Ecto neural progenitor cell (in vitro differentiated cells): ENCODE results near the gene PDZD2.
A peak's percentile ranks its signal among the peaks of the same experiment; 100 is the strongest.
"Not testable (repeated sequence)": the region's sequence is repeated elsewhere in the genome, so short reads cannot be mapped to it uniquely, and the experiment has no call there.

Experiments
- DNase-seq: peaks from one replicate; pipeline ENCODE4 v3.0.0-alpha.2; 2018; ENCODE audit warnings: low spot score

PDZD2 gene

GRCh38 chr5:31934156-31934555 is 295.2 kb downstream of the PDZD2 start:
- peak; percentile 57 for DNase-seq

- DNase-seq, result no peak
Measured at GRCh38 chr5:31935496-31936369, 296.8 kb downstream of the PDZD2 start.

- no peak for DNase-seq
Measured at GRCh38 chr5:31936683-31937082, 297.8 kb downstream of the PDZD2 start.

DNA sequence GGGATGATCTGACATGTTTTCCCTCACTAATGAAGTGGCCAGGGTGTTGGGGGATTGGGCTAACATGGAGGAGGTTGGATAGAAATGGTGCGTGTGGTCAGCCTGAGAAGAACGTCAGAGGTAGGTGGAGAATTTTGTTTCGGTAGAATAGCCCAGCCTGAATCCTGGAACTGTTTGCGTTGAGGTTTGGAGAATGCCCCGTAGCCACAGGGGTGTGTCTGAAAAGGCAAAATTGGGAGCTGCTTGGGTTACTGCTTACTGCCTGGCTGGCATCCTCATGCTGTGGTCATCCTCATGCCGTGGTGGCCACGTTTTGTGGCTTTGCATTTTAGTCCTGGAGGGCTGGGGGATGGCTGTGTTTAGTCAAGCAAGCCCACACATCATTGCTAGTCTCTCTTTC is 298.3 kb downstream of the PDZD2 start:
- DNase-seq, result no peak

- no peak for DNase-seq
Measured at GRCh38 chr5:31937703-31938102, 298.8 kb downstream of the PDZD2 start.

GRCh38 chr5:31939151-31939550 is 300.2 kb downstream of the PDZD2 start:
- DNase-seq, result no peak

GRCh38 chr5:31941151-31941755 is 302.3 kb downstream of the PDZD2 start:
- DNase-seq, result no peak

- no peak for DNase-seq
Measured at GRCh38 chr5:31942546-31942945, 303.6 kb downstream of the PDZD2 start.

- DNase-seq, result no peak
Measured at GRCh38 chr5:31944684-31945445, 305.9 kb downstream of the PDZD2 start.

- no peak for DNase-seq
Measured at GRCh38 chr5:31948006-31948405, 309.1 kb downstream of the PDZD2 start.

DNA sequence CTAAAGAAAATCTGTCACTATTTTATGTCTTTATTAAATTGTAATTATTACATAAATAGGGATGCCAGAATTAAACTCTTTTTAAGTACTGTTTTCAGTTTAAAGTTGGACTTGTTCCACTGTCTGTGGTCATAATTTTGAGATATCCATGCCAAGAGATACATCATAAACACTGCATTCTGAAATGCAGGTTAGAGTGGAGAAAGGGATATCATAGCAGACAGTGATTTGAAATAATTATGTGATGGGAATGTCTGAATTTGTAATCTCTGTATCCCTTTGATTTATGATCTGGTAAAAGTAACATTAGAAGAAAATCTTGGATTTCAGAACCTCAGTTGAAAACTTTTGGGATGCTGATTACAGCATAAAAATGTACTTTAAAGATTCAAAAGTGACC is 313.1 kb downstream of the PDZD2 start:
- no peak for DNase-seq

DNA sequence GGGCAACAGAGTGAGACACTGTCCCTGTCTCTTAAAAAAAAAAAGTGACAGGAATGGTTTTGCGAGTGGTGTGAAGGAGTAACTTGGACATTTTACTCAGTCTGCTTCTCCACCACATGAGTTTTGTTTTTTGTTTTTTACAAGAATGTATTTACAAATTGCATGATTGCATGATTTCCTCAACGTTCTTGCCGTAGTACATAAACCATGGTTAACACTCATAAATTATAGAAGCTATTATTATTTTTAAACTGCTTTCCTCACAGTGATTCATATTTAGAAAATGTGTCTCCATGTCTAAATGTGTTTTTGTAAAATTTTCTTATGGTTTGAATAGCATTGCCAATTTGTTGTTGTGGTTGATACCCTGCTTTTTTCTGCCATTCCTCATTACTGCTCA is 315.2 kb downstream of the PDZD2 start:
- no peak for DNase-seq

DNA sequence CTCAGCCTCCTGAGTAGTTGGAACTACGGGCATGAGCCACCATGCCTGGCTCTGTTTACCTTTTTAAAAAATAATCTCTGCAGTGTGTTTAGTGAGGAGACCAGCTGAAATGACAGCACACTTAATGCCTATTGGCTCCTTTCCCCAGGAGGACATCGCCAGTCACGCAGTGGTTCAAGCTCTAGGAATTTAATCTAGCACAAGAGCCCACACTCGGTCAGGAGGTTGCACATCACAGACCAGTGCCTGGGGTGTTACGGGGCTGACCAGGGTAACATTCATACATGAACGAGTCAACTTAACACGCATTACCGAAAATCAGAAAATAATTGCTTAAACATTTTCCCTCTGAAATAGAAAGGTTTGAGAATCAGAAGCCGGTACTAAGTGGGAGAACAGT is 318.2 kb downstream of the PDZD2 start:
- no peak for DNase-seq

DNA sequence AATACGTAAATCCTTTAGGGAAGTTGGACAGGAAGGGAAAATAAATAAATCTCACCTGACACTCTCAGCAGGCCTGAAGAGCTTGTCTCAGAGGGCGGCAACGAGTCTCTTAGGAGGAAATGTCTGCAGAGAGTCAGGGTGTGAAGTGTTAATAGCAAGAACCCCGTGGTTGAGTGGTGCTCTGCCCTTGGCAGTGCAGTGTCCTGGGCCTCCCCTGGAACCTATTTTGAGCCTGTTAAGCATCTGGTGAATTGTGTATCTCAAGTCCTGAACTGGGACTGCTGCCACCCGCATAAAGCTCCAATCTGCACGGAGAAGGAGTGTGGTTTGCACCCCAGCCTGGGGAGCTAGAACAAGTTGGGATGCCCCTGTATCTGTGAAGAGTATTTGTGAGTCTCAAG is 323.4 kb downstream of the PDZD2 start:
- no peak for DNase-seq

DNA sequence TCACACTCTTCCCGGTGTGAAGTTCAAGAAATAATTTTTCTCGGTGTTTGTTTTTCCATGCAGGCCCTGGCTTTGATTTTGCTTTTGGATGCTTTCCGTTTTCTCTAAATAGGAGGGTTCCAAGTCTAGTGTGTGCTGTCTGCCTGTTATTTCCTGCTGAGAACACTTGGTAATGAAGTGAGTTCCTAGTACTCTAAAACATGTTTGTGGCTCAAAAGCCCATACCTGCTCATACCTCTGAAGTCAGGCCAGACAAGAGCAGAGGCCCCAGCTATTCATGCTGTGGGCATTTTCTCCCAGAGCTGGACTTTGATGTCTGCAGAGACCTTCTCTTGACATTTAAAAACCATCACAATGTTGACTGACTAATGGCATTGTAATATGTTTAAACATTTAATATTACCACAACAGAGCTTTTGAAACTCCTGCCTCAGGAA is 324.0 kb downstream of the PDZD2 start:
- DNase-seq, result no peak

GRCh38 chr5:31963358-31964006 is 324.6 kb downstream of the PDZD2 start:
- DNase-seq, result no peak

- no peak for DNase-seq
Measured at GRCh38 chr5:31964007-31964360, 325.1 kb downstream of the PDZD2 start.

- DNase-seq, result no peak
Measured at GRCh38 chr5:31965227-31965626, 326.3 kb downstream of the PDZD2 start.

GRCh38 chr5:31966936-31967335 is 328.0 kb downstream of the PDZD2 start:
- DNase-seq, result no peak

- DNase-seq, result no peak
Measured at GRCh38 chr5:31967461-31967860, 328.5 kb downstream of the PDZD2 start.

- DNase-seq, result no peak
Measured at GRCh38 chr5:31972558-31972957, 333.6 kb downstream of the PDZD2 start.

DNA sequence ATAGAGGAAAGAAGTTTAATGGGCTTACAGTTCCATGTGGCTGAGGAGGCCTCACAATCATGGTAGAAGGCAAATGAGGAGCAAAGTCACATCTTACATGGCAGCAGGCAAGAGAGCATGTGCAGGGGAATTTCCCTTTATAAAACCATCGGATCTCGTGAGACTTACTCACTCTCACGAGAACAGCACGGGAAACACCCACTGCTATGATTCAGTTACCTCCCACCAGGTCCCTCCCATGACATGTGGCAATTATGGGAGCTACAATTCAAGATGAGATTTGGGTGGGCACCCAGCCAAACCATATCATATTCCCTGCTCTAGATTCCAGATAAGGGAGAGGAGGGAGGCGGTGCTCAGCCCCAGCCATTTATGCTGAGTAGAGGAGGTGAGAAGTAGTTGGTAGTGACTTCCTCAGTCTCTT is 336.3 kb downstream of the PDZD2 start:
- DNase-seq, result not testable (repeated sequence)
